ENCODE data around the gene TIGAR. TPM values are rescaled to one million over a fixed set of nuclear protein-coding genes. Genes with fewer than 3 reads are reported as not detected.

The TIGAR gene
- total and polyA plus RNA-seq, 2 donors (not counting 1 experiment from before 2014, with no cell fraction given) = 15.3 to 19.5 TPM

- H2AFZ ChIP-seq (ENCODE audit: low read length) = no peak overlapping the region
- H3K9ac ChIP-seq (ENCODE audit: insufficient read depth, low read length) = no peak overlapping the region
- no peaks in the 10 kb centered on the region for H3K36me3 ChIP-seq (ENCODE audit: control insufficient read depth, insufficient read depth, low read length)
- no peaks in the 10 kb centered on the region for H4K20me1 ChIP-seq (ENCODE audit: control insufficient read depth, extremely low read depth, insufficient read depth, low read length)
- H3K27ac ChIP-seq (ENCODE audit: insufficient read depth, low read length) = no peak overlapping the region
- DNase-seq (ENCODE audit: low read depth in 2 of 2) = no peak
- H3K4me2 ChIP-seq (ENCODE audit: extremely low read depth, insufficient read depth, low read length) = no peak overlapping the region
- H3K79me2 ChIP-seq (ENCODE audit: control insufficient read depth, insufficient read depth, low read length) = no peaks in the 10 kb centered on the region
- peaks cover 6% of the 10 kb centered on the region for H3K27me3 ChIP-seq (ENCODE audit: control insufficient read depth, insufficient read depth, low read length)
- H3K4me1 ChIP-seq (ENCODE audit: control insufficient read depth, extremely low read depth, insufficient read depth, low read length) = no peaks in the 10 kb centered on the region
- H3K4me3 ChIP-seq (replicated peaks in 1 of 4; ENCODE audit: control extremely low read depth in 1 of 4, insufficient read depth in 1 of 4, low read depth in 3 of 4, low read length in 4 of 4) = no peak overlapping the region
- TF ChIP-seq EZH2 (IDR thresholded peaks at IDR 0.05; ENCODE audit: low read length, missing control alignments) = no peak
- TF ChIP-seq CTCF (conservative IDR thresholded peaks at IDR 0.05 in 1 of 2, IDR thresholded peaks at IDR 0.05 in 1 of 2; ENCODE audit: low read depth in 1 of 2, low read length in 2 of 2) = no peak
- H3K9me3 ChIP-seq (ENCODE audit: control insufficient read depth, insufficient read depth, low read depth, low read length) = no peaks in the 10 kb centered on the region
Measured at GRCh38 chr12:4301932-4302501, 19.0 kb upstream of the TIGAR start.

GRCh38 chr12:4302881-4303280, 18.1 kb upstream of the TIGAR start:
- H3K27ac ChIP-seq (ENCODE audit: insufficient read depth, low read length) = no peak overlapping the region
- no peak for DNase-seq (ENCODE audit: low read depth in 2 of 2)
- no peaks in the 10 kb centered on the region for H3K36me3 ChIP-seq (ENCODE audit: control insufficient read depth, insufficient read depth, low read length)
- no peak overlapping the region for H3K4me3 ChIP-seq (replicated peaks in 1 of 4; ENCODE audit: control extremely low read depth in 1 of 4, insufficient read depth in 1 of 4, low read depth in 3 of 4, low read length in 4 of 4)
- H3K9ac ChIP-seq (ENCODE audit: insufficient read depth, low read length) = no peak overlapping the region
- no peak overlapping the region for H3K4me2 ChIP-seq (ENCODE audit: extremely low read depth, insufficient read depth, low read length)
- H3K27me3 ChIP-seq (ENCODE audit: control insufficient read depth, insufficient read depth, low read length) = peaks cover 6% of the 10 kb centered on the region
- H2AFZ ChIP-seq (ENCODE audit: low read length) = no peak overlapping the region
- no peak for TF ChIP-seq EZH2 (IDR thresholded peaks at IDR 0.05; ENCODE audit: low read length, missing control alignments)
- TF ChIP-seq CTCF (conservative IDR thresholded peaks at IDR 0.05 in 1 of 2, IDR thresholded peaks at IDR 0.05 in 1 of 2; ENCODE audit: low read depth in 1 of 2, low read length in 2 of 2) = no peak
- no peaks in the 10 kb centered on the region for H3K9me3 ChIP-seq (ENCODE audit: control insufficient read depth, insufficient read depth, low read depth, low read length)
- H3K4me1 ChIP-seq (ENCODE audit: control insufficient read depth, extremely low read depth, insufficient read depth, low read length) = no peaks in the 10 kb centered on the region
- no peaks in the 10 kb centered on the region for H3K79me2 ChIP-seq (ENCODE audit: control insufficient read depth, insufficient read depth, low read length)
- no peaks in the 10 kb centered on the region for H4K20me1 ChIP-seq (ENCODE audit: control insufficient read depth, extremely low read depth, insufficient read depth, low read length)

GRCh38 chr12:4303750-4304149, 17.3 kb upstream of the TIGAR start:
- Histone ChIP-seq H4K20me1 (ENCODE audit: control insufficient read depth, extremely low read depth, insufficient read depth, low read length) (no peaks in the 10 kb centered on the region), H3K4me3 (replicated peaks in 1 of 4; ENCODE audit: control extremely low read depth in 1 of 4, insufficient read depth in 1 of 4, low read depth in 3 of 4, low read length in 4 of 4) (no peak overlapping the region), H3K36me3 (ENCODE audit: control insufficient read depth, insufficient read depth, low read length) (no peaks in the 10 kb centered on the region), H3K4me2 (ENCODE audit: extremely low read depth, insufficient read depth, low read length) (no peak overlapping the region), H2AFZ (ENCODE audit: low read length) (no peak overlapping the region), H3K4me1 (ENCODE audit: control insufficient read depth, extremely low read depth, insufficient read depth, low read length) (no peaks in the 10 kb centered on the region), H3K9ac (ENCODE audit: insufficient read depth, low read length) (no peak overlapping the region), H3K79me2 (ENCODE audit: control insufficient read depth, insufficient read depth, low read length) (no peaks in the 10 kb centered on the region), H3K9me3 (ENCODE audit: control insufficient read depth, insufficient read depth, low read depth, low read length) (no peaks in the 10 kb centered on the region), H3K27me3 (ENCODE audit: control insufficient read depth, insufficient read depth, low read length) (peaks cover 6% of the 10 kb centered on the region), H3K27ac (ENCODE audit: insufficient read depth, low read length) (no peak overlapping the region)
- TF ChIP-seq EZH2 (IDR thresholded peaks at IDR 0.05; ENCODE audit: low read length, missing control alignments) = no peak
- TF ChIP-seq CTCF (conservative IDR thresholded peaks at IDR 0.05 in 1 of 2, IDR thresholded peaks at IDR 0.05 in 1 of 2; ENCODE audit: low read depth in 1 of 2, low read length in 2 of 2) = no peak
- DNase-seq (ENCODE audit: low read depth in 2 of 2) = no peak

All from fibroblast of lung (primary cell).